Right lobe of liver (tissue), 6 donors: Measurements from ENCODE around the gene GPER1. TPM values are rescaled to one million over a fixed set of nuclear protein-coding genes. Genes with fewer than 3 reads are reported as not detected.

Experiments used
- ATAC-seq, 4 donors: fragments of 200-7000 bp; cut with Tn5 transposase; one replicate each; pipeline ENCODE4 v1.9.1; 2020; ENCODE audit warnings: mild to moderate bottlenecking in 4 of 4, moderate library complexity in 4 of 4
- DNase-seq, 3 donors: peaks; one replicate each; pipeline ENCODE4 v3.0.0-alpha.2; 2020
- H3K27ac ChIP-seq, 3 donors: fragments of 200-600 bp; one replicate each; pipeline ENCODE4 v1.8.0; 2022
- H3K27me3 ChIP-seq, 2 donors: fragments of 200-600 bp; one replicate each; pipeline ENCODE4 v1.8.0; 2022
- H3K36me3 ChIP-seq, 4 donors: fragments of 200-600 bp; sonication (generic) in 1 of 4; one replicate each; pipeline versions ENCODE4 v1.5.1 to v1.8.0; 2017 to 2022; ENCODE audit warnings: control low read depth in 1 of 4
- H3K4me1 ChIP-seq, 4 donors: fragments of 200-600 bp; sonication (generic) in 1 of 4; one replicate each; pipeline versions ENCODE4 v1.5.1 to v1.8.0; 2017 to 2022; ENCODE audit warnings: control low read depth in 1 of 4
- H3K4me3 ChIP-seq, 3 donors: fragments of 200-600 bp; one replicate each; pipeline ENCODE4 v1.8.0; 2022
- H3K9me3 ChIP-seq, 4 donors: fragments of 200-600 bp; sonication (generic) in 1 of 4; one replicate each; pipeline versions ENCODE4 v1.5.1 to v1.8.0; 2017 to 2022; ENCODE audit warnings: control low read depth in 1 of 4
- POLR2A ChIP-seq: fragments of 450-650 bp; IDR thresholded peaks from one replicate; pipeline ENCODE4 v1.6.1; 2017; ENCODE audit warnings: antibody characterized with exemption, mild to moderate bottlenecking
- WGBS: methylation state at CpG from one replicate; pipeline ENCODE4 v1.1.6; 2018; ENCODE audit warnings: low coverage, low lambda C conversion rate; ENCODE audit not compliant: insufficient coverage; ENCODE audit errors: missing lambda C conversion rate; 5-methylcytosine and 5-hydroxymethylcytosine counted together
- intact Hi-C, 2 donors: fragments of 100-400 bp; cut with DNase I; formaldehyde crosslinking; loops; one replicate each; pipeline versions ENCODE4 v1.11.2 to v1.14.1; 2022
- total RNA-seq, 6 experiments: library from RNA; depleted of rRNA in 2 of 6; stranded (reverse); fragments of >200 nt in 2 of 6; fragmentation: NEBNext Ultra II Directional in 3 of 6; extraction: Animal tissue kit (Norgen Biotek cat#: 25700) in 3 of 6; gene quantifications; one replicate each; pipeline versions ENCODE4 v1.1.0 to v1.2.4, GENCODE V29; 2016 to 2023
- TF ChIP-seq, protein P1 (sequence below), 4 donors: fragments of 200-600 bp in 3 of 4; fragments of 450-650 bp in 1 of 4; IDR thresholded peaks; one replicate each; pipeline versions ENCODE4 v1.5.1 to v1.8.0; 2016 to 2022; ENCODE audit warnings: antibody characterized with exemption in 4 of 4, mild to moderate bottlenecking in 2 of 4
- donor health status: DM: no; HTN: yes; CAD: no.
- donor health status: DM: no; HTN: no; CAD: no.
- donor health status: DM: no; HTN: no; CAD: no.
- donor health status: DM: no; HTN: yes; CAD: no.
- donor health status: DM: no; HTN: yes; CAD: no.

The GPER1 gene
- total RNA-seq, 6 experiments from 2014 or later = 7.0 to 26.4 (median 11.9) TPM

GRCh38 chr7:1050254-1050906, 37.5 kb upstream of the GPER1 start:
- no peaks in the 10 kb centered on the region for H3K9me3 ChIP-seq
- DNase-seq = no peak

GRCh38 chr7:1050956-1051690, 36.8 kb upstream of the GPER1 start:
- ATAC-seq = no peak
- intact Hi-C loops = no loop called here
- no peaks in the 10 kb centered on the region for H3K9me3 ChIP-seq
- no peak overlapping the region for H3K4me3 ChIP-seq
- no peak for TF ChIP-seq POLR2A
- H3K27ac ChIP-seq = no peak overlapping the region
- 54% methylated on average over 8 of the region's 22 CpGs for WGBS
- no peak for DNase-seq
- peaks cover 0 to 46% (median 21%) of the 10 kb centered on the region in 4 donors for H3K4me1 ChIP-seq
- H3K36me3 ChIP-seq = no peaks in the 10 kb centered on the region
- no peaks in the 10 kb centered on the region for H3K27me3 ChIP-seq

More at GRCh38 chr7:1050254-1050906, 37.5 kb upstream of the GPER1 start:
- Histone ChIP-seq H3K4me3 (no peak overlapping the region), H3K36me3 (no peaks in the 10 kb centered on the region), H3K4me1 (peaks cover 0 to 47% (median 24%) of the 10 kb centered on the region in 4 donors), H3K27ac (no peak overlapping the region), H3K27me3 (no peaks in the 10 kb centered on the region)
- no peak for ATAC-seq
- 91% methylated on average over 8 of the region's 30 CpGs for WGBS
- TF ChIP-seq, protein P1, sequence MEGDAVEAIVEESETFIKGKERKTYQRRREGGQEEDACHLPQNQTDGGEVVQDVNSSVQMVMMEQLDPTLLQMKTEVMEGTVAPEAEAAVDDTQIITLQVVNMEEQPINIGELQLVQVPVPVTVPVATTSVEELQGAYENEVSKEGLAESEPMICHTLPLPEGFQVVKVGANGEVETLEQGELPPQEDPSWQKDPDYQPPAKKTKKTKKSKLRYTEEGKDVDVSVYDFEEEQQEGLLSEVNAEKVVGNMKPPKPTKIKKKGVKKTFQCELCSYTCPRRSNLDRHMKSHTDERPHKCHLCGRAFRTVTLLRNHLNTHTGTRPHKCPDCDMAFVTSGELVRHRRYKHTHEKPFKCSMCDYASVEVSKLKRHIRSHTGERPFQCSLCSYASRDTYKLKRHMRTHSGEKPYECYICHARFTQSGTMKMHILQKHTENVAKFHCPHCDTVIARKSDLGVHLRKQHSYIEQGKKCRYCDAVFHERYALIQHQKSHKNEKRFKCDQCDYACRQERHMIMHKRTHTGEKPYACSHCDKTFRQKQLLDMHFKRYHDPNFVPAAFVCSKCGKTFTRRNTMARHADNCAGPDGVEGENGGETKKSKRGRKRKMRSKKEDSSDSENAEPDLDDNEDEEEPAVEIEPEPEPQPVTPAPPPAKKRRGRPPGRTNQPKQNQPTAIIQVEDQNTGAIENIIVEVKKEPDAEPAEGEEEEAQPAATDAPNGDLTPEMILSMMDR (IDR thresholded peaks at IDR 0.05) = no peak
- TF ChIP-seq POLR2A = no peak
- intact Hi-C loops = no loop called here

DNA sequence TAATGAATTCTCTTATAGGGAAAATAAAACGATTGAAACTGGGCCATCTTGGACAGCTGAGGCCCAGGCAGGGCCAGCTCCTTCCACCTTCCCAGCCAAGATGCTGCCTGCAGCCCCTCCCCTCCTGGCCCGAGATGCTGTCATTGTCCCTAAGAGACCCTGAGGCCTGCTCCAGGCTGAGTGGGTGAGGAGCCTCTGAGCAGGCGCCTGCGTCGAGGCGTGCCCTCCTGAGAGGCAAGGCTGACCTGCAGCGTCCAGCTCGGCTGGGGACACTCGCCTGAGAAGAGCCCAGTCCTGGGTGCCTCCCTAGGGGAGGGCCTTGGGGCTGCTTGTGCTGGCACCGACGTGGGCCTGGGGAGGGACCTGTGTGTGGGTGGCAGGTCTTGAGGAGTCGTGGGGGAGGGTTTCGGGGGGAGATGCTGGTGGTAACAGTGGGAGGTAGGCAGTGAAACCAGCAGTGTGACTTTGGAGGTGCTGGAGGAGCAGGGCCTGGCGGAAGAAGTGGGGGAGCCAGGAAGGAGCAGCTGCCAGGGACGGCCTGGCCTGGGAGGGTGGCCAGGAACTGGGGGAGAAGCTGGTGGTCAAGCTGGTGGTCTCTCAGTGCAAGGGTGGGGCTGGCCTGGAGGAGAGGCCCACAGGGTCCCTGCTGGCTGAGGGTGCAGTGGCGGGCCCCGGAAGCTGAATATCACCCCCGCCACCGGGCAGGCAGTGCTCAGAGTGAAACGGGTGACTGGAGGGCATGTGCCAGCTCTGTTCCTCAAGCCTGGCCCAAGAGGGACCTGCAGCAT, 35.7 kb upstream of the GPER1 start:
- Histone ChIP-seq H3K4me1 (peaks cover 0 to 35% (median 16%) of the 10 kb centered on the region in 4 donors), H3K27ac (peak overlapping the region in 1 of 3 donors; percentile 63), H3K27me3 (no peaks in the 10 kb centered on the region), H3K9me3 (no peaks in the 10 kb centered on the region), H3K36me3 (no peaks in the 10 kb centered on the region), H3K4me3 (no peak overlapping the region)
- WGBS = 72% methylated on average over 7 of the region's 20 CpGs
- ATAC-seq = no peak
- TF ChIP-seq, protein P1 (IDR thresholded peaks at IDR 0.05) = no peak
- TF ChIP-seq POLR2A = no peak
- DNase-seq = no peak
- intact Hi-C loops = no loop called here

- WGBS = 63% methylated on average over 5 of the region's 17 CpGs
Measured at GRCh38 chr7:1053002-1053411, 34.9 kb upstream of the GPER1 start.

More at GRCh38 chr7:1053002-1053411, 34.9 kb upstream of the GPER1 start:
- H3K36me3 ChIP-seq = no peaks in the 10 kb centered on the region
- TF ChIP-seq, protein P1 (IDR thresholded peaks at IDR 0.05) = no peak
- TF ChIP-seq POLR2A = no peak
- intact Hi-C loops = no loop called here
- no peak overlapping the region for H3K4me3 ChIP-seq
- H3K4me1 ChIP-seq = peaks cover 0 to 28% (median 14%) of the 10 kb centered on the region in 4 donors
- DNase-seq (no peak), ATAC-seq (peak; percentile 3 to 33 (median 4))
- H3K9me3 ChIP-seq = no peaks in the 10 kb centered on the region
- peak overlapping the region in 1 of 3 donors; percentile 63 for H3K27ac ChIP-seq
- H3K27me3 ChIP-seq = no peaks in the 10 kb centered on the region
